ENCODE results near the gene ZC2HC1C. TPM values are rescaled to one million over a fixed set of nuclear protein-coding genes. Genes with fewer than 3 reads are reported as not detected.

Gene ZC2HC1C
- total RNA-seq, 1 experiment from 2014 or later, result 1.4 TPM

DNA sequence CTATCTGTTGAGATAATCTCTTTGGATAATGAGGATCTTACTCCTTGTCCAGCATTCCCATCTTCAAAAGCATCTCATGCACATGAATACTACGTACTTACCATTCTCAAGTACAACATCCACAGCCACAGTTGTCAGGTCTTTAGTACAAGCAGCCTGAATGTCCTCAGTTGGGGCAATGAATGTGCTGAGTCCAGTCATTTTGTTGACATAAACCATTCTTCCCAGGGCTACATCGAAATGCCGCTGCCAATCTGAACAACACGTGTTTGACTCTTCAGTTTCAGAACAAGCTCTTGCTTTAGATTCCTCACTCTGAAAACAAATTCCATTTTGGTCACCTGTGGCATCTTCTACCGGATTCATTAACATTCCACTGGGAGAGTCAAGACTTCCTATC, 23.2 kb upstream of the ZC2HC1C start:
- no peak overlapping the region for H3K4ac ChIP-seq (ENCODE audit: low read depth, low read length)
- no peaks in the 10 kb centered on the region for H4K20me1 ChIP-seq (ENCODE audit: control insufficient read depth, insufficient read depth, insufficient read length)
- peaks cover 3% of the 10 kb centered on the region for H3K79me1 ChIP-seq (ENCODE audit: insufficient read depth, low read depth, low read length, poor library complexity, severe bottlenecking)
- H3K9me3 ChIP-seq (ENCODE audit: control insufficient read depth, low read depth, low read length), result no peaks in the 10 kb centered on the region
- no peak overlapping the region for H3K14ac ChIP-seq (ENCODE audit: insufficient read depth, low read length)
- H3K79me2 ChIP-seq (ENCODE audit: insufficient read depth, low read length), result no peaks in the 10 kb centered on the region
- TF ChIP-seq, protein P1, sequence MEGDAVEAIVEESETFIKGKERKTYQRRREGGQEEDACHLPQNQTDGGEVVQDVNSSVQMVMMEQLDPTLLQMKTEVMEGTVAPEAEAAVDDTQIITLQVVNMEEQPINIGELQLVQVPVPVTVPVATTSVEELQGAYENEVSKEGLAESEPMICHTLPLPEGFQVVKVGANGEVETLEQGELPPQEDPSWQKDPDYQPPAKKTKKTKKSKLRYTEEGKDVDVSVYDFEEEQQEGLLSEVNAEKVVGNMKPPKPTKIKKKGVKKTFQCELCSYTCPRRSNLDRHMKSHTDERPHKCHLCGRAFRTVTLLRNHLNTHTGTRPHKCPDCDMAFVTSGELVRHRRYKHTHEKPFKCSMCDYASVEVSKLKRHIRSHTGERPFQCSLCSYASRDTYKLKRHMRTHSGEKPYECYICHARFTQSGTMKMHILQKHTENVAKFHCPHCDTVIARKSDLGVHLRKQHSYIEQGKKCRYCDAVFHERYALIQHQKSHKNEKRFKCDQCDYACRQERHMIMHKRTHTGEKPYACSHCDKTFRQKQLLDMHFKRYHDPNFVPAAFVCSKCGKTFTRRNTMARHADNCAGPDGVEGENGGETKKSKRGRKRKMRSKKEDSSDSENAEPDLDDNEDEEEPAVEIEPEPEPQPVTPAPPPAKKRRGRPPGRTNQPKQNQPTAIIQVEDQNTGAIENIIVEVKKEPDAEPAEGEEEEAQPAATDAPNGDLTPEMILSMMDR (conservative IDR thresholded peaks at IDR 0.05), result no peak
- H2BK5ac ChIP-seq (ENCODE audit: insufficient read length, low read length), result no peak overlapping the region
- no peak overlapping the region for H2BK20ac ChIP-seq (ENCODE audit: low read depth, low read length, poor library complexity, severe bottlenecking)
- H3K56ac ChIP-seq (ENCODE audit: insufficient read length, low read depth, low read length), result no peak overlapping the region
- peaks cover 3% of the 10 kb centered on the region for H3K23me2 ChIP-seq (ENCODE audit: insufficient read length, low read depth, low read length, poor library complexity, severe bottlenecking)
- H2BK15ac ChIP-seq (ENCODE audit: low read depth, low read length), result no peak overlapping the region
- peaks cover 0 to 16% (median 11%) of the 10 kb centered on the region in 3 experiments; a peak in 4 of 7 replicates for H3K36me3 Mint-ChIP-seq (ENCODE audit: insufficient read depth in 1 of 3, low read depth in 3 of 3)
- H4K91ac ChIP-seq (ENCODE audit: insufficient read length, low read depth, low read length), result no peak overlapping the region
- no peaks in the 10 kb centered on the region for H3K27me3 ChIP-seq (ENCODE audit: insufficient read depth, low read length)
- no peak overlapping the region for H2BK120ac ChIP-seq (ENCODE audit: low read depth, low read length, poor library complexity, severe bottlenecking)
- 0 out of 2 replicates have a peak, but pooled peaks cover 2% of the 10 kb centered on the region for H3K4me1 ChIP-seq (ENCODE audit: insufficient read depth, low read length)
- H2AK5ac ChIP-seq (ENCODE audit: insufficient read length, low read length), result no peak overlapping the region
- H3K4me1 Mint-ChIP-seq, result no peaks in the 10 kb centered on the region; a peak in 1 of 4 replicates
- no peak overlapping the region for H3K23ac ChIP-seq (ENCODE audit: insufficient read length, low read depth, low read length)
- H3K18ac ChIP-seq (ENCODE audit: insufficient read length, low read depth, low read length), result no peak overlapping the region
- no peak overlapping the region for H3K27ac Mint-ChIP-seq
- no peak overlapping the region for H3T11ph ChIP-seq (ENCODE audit: low read length)
- H3K4me3 Mint-ChIP-seq, result no peak overlapping the region
- no peak overlapping the region for H2BK12ac ChIP-seq (ENCODE audit: insufficient read length, low read depth, low read length)
- no peaks in the 10 kb centered on the region for H3K27me3 Mint-ChIP-seq (ENCODE audit: low read depth)
- H4K8ac ChIP-seq (replicated peaks; ENCODE audit: insufficient read length, low read depth, low read length), result no peak overlapping the region
- H3K27ac ChIP-seq (ENCODE audit: insufficient read length, low read depth, low read length), result no peak overlapping the region
- WGBS (ENCODE audit: extremely low coverage, insufficient read length, low lambda C conversion rate), result no CpG with 5 or more reads among the region's 5 CpGs
- H2AFZ ChIP-seq (ENCODE audit: low read length), result no peak overlapping the region
- H3K9ac ChIP-seq (ENCODE audit: extremely low read depth, insufficient read length, low read length), result no peak overlapping the region
- H3K9me3 Mint-ChIP-seq, result no peaks in the 10 kb centered on the region; a peak in 1 of 5 replicates
- no peak overlapping the region for H4K5ac ChIP-seq (ENCODE audit: insufficient read length, low read depth, low read length)
- H3K4me2 ChIP-seq (ENCODE audit: insufficient read depth, insufficient read length, low read length), result no peak overlapping the region
- no peak for DNase-seq
